Gastroesophageal sphincter (tissue), 3 donors: ENCODE results near the gene PTGES2.

Experiments used
- CTCF ChIP-seq, 4 experiments: fragments of 200-600 bp in 2 of 4; fragments of 450-650 bp in 2 of 4; sonication (generic) in 1 of 4; IDR thresholded peaks; one replicate each; pipeline ENCODE4 v1.5.1; 2017 to 2019; ENCODE audit warnings: antibody characterized with exemption in 4 of 4, mild to moderate bottlenecking in 2 of 4, moderate library complexity in 2 of 4
- EP300 ChIP-seq: sonication (generic); formaldehyde crosslinking; IDR thresholded peaks from one replicate; pipeline ENCODE4 v1.6.1; 2017; ENCODE audit warnings: antibody characterized with exemption, mild to moderate bottlenecking

- no peak for TF ChIP-seq CTCF (IDR thresholded peaks at IDR 0.05)
- TF ChIP-seq EP300: no peak
Measured at GRCh38 chr9:128136816-128137793, 9.6 kb upstream of the PTGES2 start.
